Central memory CD4-positive, alpha-beta T cell (primary cell): Measurements from ENCODE around the gene PLBD2.
A peak's percentile ranks its signal among the peaks of the same experiment; 100 is the strongest.
"Not testable (repeated sequence)": the region's sequence is repeated elsewhere in the genome, so short reads cannot be mapped to it uniquely, and the experiment has no call there.

Source experiments
- DNase-seq: peaks from one replicate; pipeline ENCODE4 v3.0.0; 2022

Gene PLBD2

GRCh38 chr12:113334786-113335539, 23.4 kb upstream of the PLBD2 start, which contains the start of gene SLC8B1:
Gene SLC8B1, minus strand, starts transcription at chr12:113335109. Its CDS starts 2,231 bp downstream, at chr12:113332878.
- peak; percentile 73 for DNase-seq

- no peak for DNase-seq
Observed at GRCh38 chr12:113339540-113339939, 18.8 kb upstream of the PLBD2 start.

- no peak for DNase-seq
Observed at GRCh38 chr12:113340061-113340460, 18.3 kb upstream of the PLBD2 start.

GRCh38 chr12:113341535-113341934, 16.9 kb upstream of the PLBD2 start:
- DNase-seq, result no peak

- DNase-seq, result no peak
Observed at GRCh38 chr12:113345318-113345717, 13.1 kb upstream of the PLBD2 start.

GRCh38 chr12:113346353-113346752, 12.0 kb upstream of the PLBD2 start:
- no peak for DNase-seq

- no peak for DNase-seq
Observed at GRCh38 chr12:113347107-113347506, 11.3 kb upstream of the PLBD2 start.

GRCh38 chr12:113347892-113348291, 10.5 kb upstream of the PLBD2 start:
- no peak for DNase-seq

- no peak for DNase-seq
Observed at GRCh38 chr12:113348849-113349536, 9.4 kb upstream of the PLBD2 start.

- DNase-seq, result no peak
Observed at GRCh38 chr12:113351089-113351488, 7.3 kb upstream of the PLBD2 start.

- not testable (repeated sequence) for DNase-seq
Observed at GRCh38 chr12:113354192-113354591, 4.2 kb upstream of the PLBD2 start.

GRCh38 chr12:113359133-113359938, 949 bp downstream of the PLBD2 start:
- no peak for DNase-seq

GRCh38 chr12:113359939-113360748, 1.8 kb downstream of the PLBD2 start:
- no peak for DNase-seq

- DNase-seq, result no peak
Observed at GRCh38 chr12:113361574-113362370, 3.4 kb downstream of the PLBD2 start.

- no peak for DNase-seq
Observed at GRCh38 chr12:113364698-113365097, 6.3 kb downstream of the PLBD2 start.

- no peak for DNase-seq
Observed at GRCh38 chr12:113365639-113366395, 7.4 kb downstream of the PLBD2 start.

- no peak for DNase-seq
Observed at GRCh38 chr12:113366827-113367226, 8.4 kb downstream of the PLBD2 start.

- DNase-seq, result no peak
Observed at GRCh38 chr12:113368331-113368730, 9.9 kb downstream of the PLBD2 start.

- no peak for DNase-seq
Observed at GRCh38 chr12:113369391-113369985, 11.1 kb downstream of the PLBD2 start.

GRCh38 chr12:113370923-113371682, 12.7 kb downstream of the PLBD2 start:
- no peak for DNase-seq
